ENCODE results near the gene SLC44A3. TPM values are rescaled to one million over a fixed set of nuclear protein-coding genes. Genes with fewer than 3 reads are reported as not detected.

Gene SLC44A3
- polyA plus RNA-seq, 3 donors = not detected

DNA sequence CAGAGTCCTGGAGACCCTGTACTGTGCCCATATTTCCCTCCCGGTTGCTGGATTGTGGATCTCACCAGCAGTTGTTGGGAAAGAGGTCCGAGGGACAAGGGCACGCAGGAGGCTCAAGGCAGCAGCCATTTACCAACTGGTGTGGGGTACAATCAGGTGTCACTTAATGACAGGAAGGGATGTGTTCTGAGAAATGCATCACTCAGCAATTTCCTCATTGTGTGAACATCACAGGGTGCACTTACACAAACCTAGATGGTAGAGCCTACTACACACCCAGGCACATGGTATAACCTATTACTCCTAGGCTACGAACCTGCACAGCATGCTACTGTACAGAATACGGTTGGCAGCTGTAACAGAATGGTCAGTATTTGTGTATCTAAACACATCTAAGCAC is 20.7 kb downstream of the SLC44A3 start:
- peaks cover 11 to 45% (median 16%) of the 10 kb centered on the region in 3 donors for H3K27me3 Mint-ChIP-seq (ENCODE audit: low read depth in 3 of 3)
- no peaks in the 10 kb centered on the region for H3K36me3 Mint-ChIP-seq
- no peak overlapping the region for H3K4me2 ChIP-seq (replicated peaks; ENCODE audit: extremely low read depth, low read length, poor library complexity, severe bottlenecking)
- no peaks in the 10 kb centered on the region for H3K79me2 ChIP-seq (ENCODE audit: insufficient read depth, low read length)
- TF ChIP-seq, protein P1, sequence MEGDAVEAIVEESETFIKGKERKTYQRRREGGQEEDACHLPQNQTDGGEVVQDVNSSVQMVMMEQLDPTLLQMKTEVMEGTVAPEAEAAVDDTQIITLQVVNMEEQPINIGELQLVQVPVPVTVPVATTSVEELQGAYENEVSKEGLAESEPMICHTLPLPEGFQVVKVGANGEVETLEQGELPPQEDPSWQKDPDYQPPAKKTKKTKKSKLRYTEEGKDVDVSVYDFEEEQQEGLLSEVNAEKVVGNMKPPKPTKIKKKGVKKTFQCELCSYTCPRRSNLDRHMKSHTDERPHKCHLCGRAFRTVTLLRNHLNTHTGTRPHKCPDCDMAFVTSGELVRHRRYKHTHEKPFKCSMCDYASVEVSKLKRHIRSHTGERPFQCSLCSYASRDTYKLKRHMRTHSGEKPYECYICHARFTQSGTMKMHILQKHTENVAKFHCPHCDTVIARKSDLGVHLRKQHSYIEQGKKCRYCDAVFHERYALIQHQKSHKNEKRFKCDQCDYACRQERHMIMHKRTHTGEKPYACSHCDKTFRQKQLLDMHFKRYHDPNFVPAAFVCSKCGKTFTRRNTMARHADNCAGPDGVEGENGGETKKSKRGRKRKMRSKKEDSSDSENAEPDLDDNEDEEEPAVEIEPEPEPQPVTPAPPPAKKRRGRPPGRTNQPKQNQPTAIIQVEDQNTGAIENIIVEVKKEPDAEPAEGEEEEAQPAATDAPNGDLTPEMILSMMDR (IDR thresholded peaks at IDR 0.05) = no peak
- H3K4me3 Mint-ChIP-seq = no peak overlapping the region
- WGBS (ENCODE audit: insufficient coverage) = 100% methylated on average over 2 of the region's 5 CpGs
- peaks cover 0 to 2% (median 0%) of the 10 kb centered on the region in 7 donors for H3K9me3 Mint-ChIP-seq
- H3K9me3 ChIP-seq (replicated peaks in 1 of 2; ENCODE audit: control insufficient read depth in 1 of 2, insufficient read depth in 1 of 2, low read length in 2 of 2) = no peaks in the 10 kb centered on the region
- DNase-seq = no peak
- no peaks in the 10 kb centered on the region for H3K4me1 ChIP-seq (ENCODE audit: control insufficient read depth in 1 of 2, insufficient read depth in 2 of 2, low read length in 2 of 2)
- H3K4me1 Mint-ChIP-seq = no peaks in the 10 kb centered on the region
- no peak overlapping the region for H3K9ac ChIP-seq (ENCODE audit: insufficient read depth, low read length, poor library complexity, severe bottlenecking)
- H3K27me3 ChIP-seq (ENCODE audit: control insufficient read depth in 2 of 2, insufficient read depth in 2 of 2, low read length in 2 of 2) = peaks cover 2 to 17% of the 10 kb centered on the region in 2 donors
- intact Hi-C loops (cut with micrococcal nuclease) = no loop called here
- no peak overlapping the region for H2AFZ ChIP-seq (ENCODE audit: insufficient read depth, low read depth, low read length, poor library complexity, severe bottlenecking)
- no peak overlapping the region for H3K27ac Mint-ChIP-seq
- H3K36me3 ChIP-seq (replicated peaks in 1 of 2; ENCODE audit: control insufficient read depth in 1 of 2, insufficient read depth in 2 of 2, low read length in 2 of 2) = no peaks in the 10 kb centered on the region
- no peaks in the 10 kb centered on the region for H4K20me1 ChIP-seq (ENCODE audit: insufficient read depth, low read length)
- H3K4me3 ChIP-seq (replicated peaks in 1 of 3; ENCODE audit: low read depth in 2 of 3, low read length in 3 of 3) = no peak overlapping the region
- H3K27ac ChIP-seq (ENCODE audit: low read depth in 1 of 2, low read length in 2 of 2) = no peak overlapping the region

DNA sequence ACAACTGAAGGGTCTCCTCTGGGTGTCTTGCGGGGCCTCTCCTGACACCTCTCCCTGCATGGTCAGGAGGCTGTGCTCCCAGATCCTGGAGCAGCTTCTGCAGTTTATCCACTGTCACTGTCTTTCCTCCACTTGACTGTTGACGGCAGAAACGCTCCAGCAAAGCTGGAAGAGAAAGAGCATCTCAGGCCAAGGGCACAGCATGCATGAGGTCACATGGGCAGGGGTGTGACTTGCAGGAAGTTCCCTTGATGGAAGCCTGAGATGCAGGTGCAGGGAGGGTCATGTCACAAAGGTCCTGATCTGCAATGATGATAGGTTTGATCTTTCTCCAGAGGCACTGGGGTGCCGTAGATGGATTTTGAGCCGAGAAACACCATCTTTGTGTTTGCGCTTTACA is 23.3 kb downstream of the SLC44A3 start:
- no peak overlapping the region for H3K4me3 Mint-ChIP-seq
- DNase-seq = no peak
- H3K9me3 Mint-ChIP-seq = no peaks in the 10 kb centered on the region
- no peaks in the 10 kb centered on the region for H3K36me3 ChIP-seq (replicated peaks in 1 of 2; ENCODE audit: control insufficient read depth in 1 of 2, insufficient read depth in 2 of 2, low read length in 2 of 2)
- H3K27ac ChIP-seq (ENCODE audit: low read depth in 1 of 2, low read length in 2 of 2) = no peak overlapping the region
- no peak overlapping the region for H3K27ac Mint-ChIP-seq
- H2AFZ ChIP-seq (ENCODE audit: insufficient read depth, low read depth, low read length, poor library complexity, severe bottlenecking) = no peak overlapping the region
- H3K4me1 ChIP-seq (ENCODE audit: control insufficient read depth in 1 of 2, insufficient read depth in 2 of 2, low read length in 2 of 2) = no peaks in the 10 kb centered on the region
- no peaks in the 10 kb centered on the region for H3K4me1 Mint-ChIP-seq
- peaks cover 3 to 31% (median 8%) of the 10 kb centered on the region in 3 donors for H3K27me3 Mint-ChIP-seq (ENCODE audit: low read depth in 3 of 3)
- peaks cover 0 to 3% of the 10 kb centered on the region in 2 donors for H3K27me3 ChIP-seq (ENCODE audit: control insufficient read depth in 2 of 2, insufficient read depth in 2 of 2, low read length in 2 of 2)
- no peaks in the 10 kb centered on the region for H4K20me1 ChIP-seq (ENCODE audit: insufficient read depth, low read length)
- H3K79me2 ChIP-seq (ENCODE audit: insufficient read depth, low read length) = no peaks in the 10 kb centered on the region
- H3K4me3 ChIP-seq (replicated peaks in 1 of 3; ENCODE audit: low read depth in 2 of 3, low read length in 3 of 3) = no peak overlapping the region
- no peak overlapping the region for H3K4me2 ChIP-seq (replicated peaks; ENCODE audit: extremely low read depth, low read length, poor library complexity, severe bottlenecking)
- intact Hi-C loops (cut with micrococcal nuclease) = no loop called here
- WGBS (ENCODE audit: insufficient coverage) = 90% methylated on average over 5 of the region's 6 CpGs
- H3K9me3 ChIP-seq (replicated peaks in 1 of 2; ENCODE audit: control insufficient read depth in 1 of 2, insufficient read depth in 1 of 2, low read length in 2 of 2) = no peaks in the 10 kb centered on the region
- H3K9ac ChIP-seq (ENCODE audit: insufficient read depth, low read length, poor library complexity, severe bottlenecking) = no peak overlapping the region
- TF ChIP-seq, protein P1 (IDR thresholded peaks at IDR 0.05) = no peak
- no peaks in the 10 kb centered on the region for H3K36me3 Mint-ChIP-seq
